Stimulated activated CD8-positive, alpha-beta memory T cell treated with anti-CD3 and anti-CD28 coated beads, Interleukin-2, amount 100 ng/mL, for 48 hours (primary cell): ENCODE measurements around the gene FNDC7.
"Not testable (repeated sequence)": the region's sequence is repeated elsewhere in the genome, so short reads cannot be mapped to it uniquely, and the experiment has no call there.

Experiments
- DNase-seq, 2 donors: peaks; one replicate each; pipeline ENCODE4 v3.0.0-alpha.2; 2020; ENCODE audit warnings: low read depth in 2 of 2

FNDC7 gene

DNA sequence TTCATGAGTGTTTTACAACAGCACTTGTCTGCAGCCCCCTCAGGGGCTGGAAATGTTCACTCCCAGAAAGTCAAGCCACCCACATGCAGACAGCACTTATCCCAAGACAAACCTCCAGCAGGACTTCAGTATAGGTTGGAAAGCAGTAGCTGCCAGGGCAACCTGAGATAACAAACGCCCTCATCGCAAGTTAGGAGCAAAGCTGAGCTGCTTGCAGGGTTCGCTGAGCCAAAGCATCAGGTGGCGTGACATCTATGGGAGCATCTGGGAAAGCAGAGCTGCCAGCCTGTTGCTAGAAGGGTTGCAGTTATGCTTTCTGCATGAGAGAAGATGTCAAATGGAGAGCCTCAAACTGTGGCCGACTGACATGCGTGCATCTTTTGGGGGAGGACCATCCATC is 29.5 kb downstream of the FNDC7 start:
- no peak for DNase-seq

DNA sequence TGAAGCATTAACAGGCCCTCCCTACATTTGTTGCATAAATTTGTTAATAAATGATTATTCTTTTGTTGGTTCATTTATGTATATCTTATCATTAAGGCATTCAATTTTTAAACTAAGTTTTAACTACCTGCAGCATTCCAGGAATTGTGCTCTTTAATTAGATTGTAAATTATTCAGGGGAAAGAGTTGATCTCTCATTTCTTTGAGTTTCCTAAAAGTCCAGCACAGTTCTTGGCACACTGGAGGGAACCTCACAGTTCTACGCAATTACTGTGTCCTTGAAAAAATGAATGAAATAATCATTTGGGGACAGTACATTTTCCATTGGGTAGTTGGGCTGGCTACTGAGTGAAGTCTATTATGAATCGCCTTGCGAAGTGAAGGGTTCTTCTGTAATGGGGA is 33.3 kb downstream of the FNDC7 start:
- no peak for DNase-seq

DNA sequence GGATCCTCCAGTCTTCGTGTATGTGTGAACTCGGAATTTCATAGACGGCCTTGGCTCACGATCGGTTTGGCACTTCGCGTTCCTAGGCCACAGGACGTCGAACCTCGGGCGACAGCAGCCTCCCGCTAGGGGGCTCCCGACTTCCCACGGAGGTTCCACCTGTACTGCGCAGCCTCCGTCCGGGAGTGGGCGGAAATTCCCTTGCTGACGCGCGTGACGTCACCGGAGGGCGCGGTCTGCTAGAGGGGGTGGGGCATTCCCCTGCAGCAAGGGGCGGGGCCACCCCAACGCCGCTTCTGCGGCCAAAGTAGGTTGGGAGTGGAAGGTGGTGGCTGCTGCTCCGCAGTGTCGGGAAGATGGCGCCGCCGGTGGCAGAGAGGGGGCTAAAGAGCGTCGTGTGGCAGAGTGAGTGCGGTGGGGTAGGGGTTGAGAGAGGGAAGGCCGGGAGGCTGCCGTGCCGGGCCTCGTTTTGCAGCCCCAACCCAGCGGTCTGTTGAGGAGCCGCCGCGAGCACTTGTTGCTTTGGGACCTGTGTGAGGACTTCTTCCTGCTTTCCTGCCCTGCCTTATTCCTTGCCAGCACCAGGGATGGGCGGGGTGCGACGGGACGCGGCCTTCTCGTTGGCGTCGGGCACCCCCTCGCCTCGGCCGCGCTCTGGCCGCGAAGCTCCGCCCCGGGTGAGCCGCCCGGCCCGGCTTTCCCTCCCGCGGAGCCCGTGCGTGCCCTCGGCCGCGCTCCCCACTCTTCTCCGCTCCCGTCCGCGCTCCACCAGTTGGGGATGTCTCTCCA is 33.9 kb downstream of the FNDC7 start, which contains the start of gene STXBP3:
Gene STXBP3 (plus strand): TSS at position 293 of the 789 bp plus-strand sequence. CDS start 64 bp downstream, at position 357.
- peak; percentile 100 for DNase-seq

- peak; percentile 17 to 22 for DNase-seq
Observed at GRCh38 chr1:108747171-108747850, 34.6 kb downstream of the FNDC7 start.

- DNase-seq: no peak
Observed at GRCh38 chr1:108747898-108748297, 35.2 kb downstream of the FNDC7 start.

DNA sequence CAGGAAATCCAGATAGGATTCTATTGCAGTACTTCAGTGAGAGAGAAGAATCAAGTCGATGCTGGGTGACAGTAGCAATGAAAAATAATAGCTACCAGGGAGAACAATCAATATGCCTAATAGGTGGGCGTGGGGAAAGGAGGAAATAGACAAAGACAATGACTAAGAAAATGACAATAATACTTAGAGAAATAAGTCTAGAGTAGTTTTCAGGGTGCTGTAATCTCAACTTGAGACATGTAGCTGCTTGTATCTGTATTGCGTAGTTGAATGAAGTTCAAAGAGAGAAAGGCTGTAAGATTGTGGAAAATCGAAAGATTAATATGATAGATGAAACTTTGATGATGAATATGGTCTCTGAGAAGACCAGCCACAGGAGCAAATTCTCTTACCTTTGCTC is 36.4 kb downstream of the FNDC7 start:
- no peak for DNase-seq

DNA sequence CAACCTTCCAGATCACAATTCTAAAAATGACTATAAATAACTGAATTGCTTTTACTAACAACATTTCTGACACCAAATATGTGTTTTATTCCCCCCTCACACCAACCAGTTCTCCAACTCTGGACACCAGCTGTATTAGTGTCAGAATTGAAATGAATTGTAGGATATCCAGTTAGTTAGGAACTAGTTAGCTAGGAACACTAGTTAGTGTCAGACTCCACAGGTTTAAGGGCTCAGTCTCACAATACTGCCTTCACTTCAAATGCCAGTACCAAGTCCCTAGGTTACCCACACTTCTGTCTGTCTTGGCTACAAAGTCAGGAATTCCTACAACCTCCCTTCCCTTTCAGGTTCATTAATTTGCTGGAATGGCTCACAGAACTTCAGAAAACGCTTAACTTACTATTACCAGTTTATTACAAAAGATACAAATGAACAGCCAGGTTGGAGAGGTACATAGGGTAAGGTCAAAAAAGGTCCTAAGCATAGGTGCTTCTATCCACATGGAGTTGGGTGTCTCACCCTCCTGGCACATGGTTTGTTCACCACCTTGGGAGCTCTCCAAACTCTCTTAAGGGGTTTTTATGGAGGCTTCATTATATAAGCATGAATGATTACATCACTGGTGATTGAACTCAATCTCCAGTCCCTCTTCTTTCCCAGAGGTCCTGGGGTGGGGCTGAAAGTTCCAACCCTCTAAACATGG is 37.9 kb downstream of the FNDC7 start:
- no peak for DNase-seq

DNA sequence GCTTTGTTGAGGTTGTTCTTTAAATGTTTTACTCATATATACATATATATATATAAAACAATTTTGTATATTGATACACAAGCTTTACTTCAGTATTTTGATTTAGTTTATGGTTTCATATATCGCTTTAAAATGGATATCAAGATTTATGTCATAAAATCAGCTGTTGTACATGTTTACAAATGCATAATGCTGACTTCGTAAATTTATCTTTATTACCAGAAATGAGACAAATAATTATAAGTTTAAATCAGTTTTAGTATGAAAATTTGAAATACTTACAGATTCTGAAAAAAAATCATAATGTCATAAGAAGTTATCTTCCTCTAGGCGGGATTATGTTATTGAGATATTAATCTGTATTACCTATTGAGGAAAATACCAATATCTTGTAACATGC is 40.7 kb downstream of the FNDC7 start:
- DNase-seq: no peak

GRCh38 chr1:108758796-108759195 is 46.1 kb downstream of the FNDC7 start:
- no peak for DNase-seq

- DNase-seq: no peak
Observed at GRCh38 chr1:108767115-108767514, 54.4 kb downstream of the FNDC7 start.

DNA sequence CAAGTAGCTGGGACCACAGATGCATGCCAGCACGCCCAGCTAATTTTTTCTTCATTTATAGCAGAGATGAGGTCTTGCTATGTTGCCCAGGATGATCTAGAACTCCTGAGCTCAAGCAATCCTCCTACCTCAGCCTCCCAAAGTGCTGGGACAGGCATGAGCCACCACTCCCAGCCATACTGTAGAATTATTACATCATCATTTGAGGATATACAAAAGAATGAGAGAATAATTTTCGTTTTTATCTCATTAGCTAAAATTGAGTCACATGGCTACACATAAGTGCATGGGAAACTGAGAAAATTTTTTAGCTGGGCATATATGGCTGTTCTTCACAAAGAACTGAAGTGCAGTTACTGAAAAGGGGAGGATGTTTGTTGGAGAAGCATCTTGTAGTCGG is 55.0 kb downstream of the FNDC7 start:
- no peak for DNase-seq

- no peak for DNase-seq
Observed at GRCh38 chr1:108777839-108778238, 65.1 kb downstream of the FNDC7 start.

- no peak for DNase-seq
Observed at GRCh38 chr1:108779455-108779854, 66.7 kb downstream of the FNDC7 start.

- DNase-seq: no peak
Observed at GRCh38 chr1:108780937-108781574, 68.3 kb downstream of the FNDC7 start.

DNA sequence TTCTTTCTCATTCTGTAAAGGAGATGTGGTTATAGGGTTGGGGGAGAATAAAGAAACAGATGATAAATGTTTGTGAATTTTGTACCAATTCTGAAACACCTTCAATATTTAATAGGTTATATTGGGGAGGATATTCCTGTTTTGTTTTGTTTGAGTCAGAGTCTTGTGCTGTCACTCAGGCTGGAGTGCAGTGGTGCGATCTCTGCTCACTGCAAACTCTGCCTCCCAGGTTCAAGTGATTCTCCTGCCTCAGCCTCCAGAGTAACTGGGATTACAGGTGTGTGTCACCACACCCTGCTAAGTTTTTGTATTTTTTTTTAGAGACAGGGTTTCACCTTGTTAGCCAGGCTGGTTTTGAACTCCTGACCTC is 68.9 kb downstream of the FNDC7 start:
- DNase-seq: not testable (repeated sequence)

GRCh38 chr1:108785264-108785663 is 72.6 kb downstream of the FNDC7 start:
- DNase-seq: no peak

DNA sequence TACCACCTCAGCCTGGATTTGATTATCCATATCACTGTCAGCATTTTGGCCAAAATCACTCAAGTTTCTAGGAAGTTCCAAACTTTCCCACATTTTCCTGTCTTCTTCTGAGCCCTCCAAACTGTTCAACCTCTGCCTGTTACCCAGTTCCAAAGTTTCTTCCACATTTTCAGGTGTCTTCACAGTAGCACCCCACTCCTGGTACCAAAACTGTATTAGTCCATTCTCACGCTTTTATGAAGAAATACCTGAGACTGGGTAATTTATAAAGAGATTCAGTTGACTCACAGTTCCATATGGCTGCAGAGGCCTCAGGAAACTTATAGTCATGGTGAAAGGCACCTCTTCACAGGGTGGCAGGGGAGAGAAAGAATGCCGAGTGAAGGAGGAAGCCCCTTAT is 73.2 kb downstream of the FNDC7 start:
- no peak for DNase-seq

GRCh38 chr1:108791790-108792189 is 79.1 kb downstream of the FNDC7 start:
- no peak for DNase-seq
